ENCODE data around the gene ZBTB8A.
"Not testable (repeated sequence)": the region's sequence is repeated elsewhere in the genome, so short reads cannot be mapped to it uniquely, and the experiment has no call there.

Gene ZBTB8A

DNA sequence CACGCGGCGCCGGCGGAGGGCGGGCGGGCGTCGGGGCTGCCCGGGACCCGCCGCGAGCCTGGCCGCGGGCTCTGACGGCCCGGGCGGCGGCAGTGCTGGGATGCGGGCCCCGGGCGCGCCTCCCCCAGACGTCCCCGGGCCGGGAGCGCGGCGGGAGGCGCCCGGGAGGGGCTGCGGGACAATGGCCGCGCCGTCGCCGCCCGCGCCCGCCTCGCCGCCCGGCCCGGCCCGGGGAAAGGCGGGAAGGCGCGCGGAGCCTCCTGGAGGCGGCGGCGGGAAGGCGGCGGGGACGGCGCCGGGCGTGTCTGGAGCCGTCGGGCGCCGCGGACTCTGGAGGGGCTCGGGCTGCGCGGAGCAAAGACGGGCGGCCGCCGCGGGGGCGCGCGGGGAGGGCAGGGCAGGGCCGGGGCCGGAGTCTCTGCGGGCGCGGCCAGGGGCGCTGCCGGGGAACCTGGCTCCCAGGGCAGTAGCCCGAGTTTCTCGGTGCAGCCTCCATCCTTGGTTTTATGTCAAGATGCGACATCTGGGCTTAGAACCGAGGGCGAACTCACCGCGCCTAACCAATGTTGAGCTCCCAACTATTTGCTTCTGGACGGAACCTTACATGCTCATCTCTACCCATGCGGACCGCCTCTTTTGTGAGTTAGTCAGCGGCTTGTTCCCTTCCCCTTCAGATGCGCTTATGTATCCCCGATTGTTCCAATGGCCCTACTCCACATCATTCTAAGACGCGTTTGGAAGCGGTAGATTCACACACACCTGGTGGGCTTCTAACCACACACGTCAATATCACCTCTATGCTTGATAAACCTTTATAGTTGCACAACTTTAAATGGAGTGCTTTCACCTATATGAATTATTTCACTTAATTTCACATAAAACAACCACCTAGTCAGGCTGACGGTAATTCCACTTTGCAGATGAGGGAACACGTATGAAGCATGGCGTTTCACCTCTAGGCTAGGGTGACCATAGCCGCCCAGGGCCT, 651 bp downstream of the ZBTB8A start:
- peak; percentile 38 for DNase-seq

GRCh38 chr1:32540605-32541004, 1.4 kb downstream of the ZBTB8A start:
- no peak for DNase-seq

GRCh38 chr1:32541064-32541566, 1.9 kb downstream of the ZBTB8A start:
- DNase-seq = no peak

GRCh38 chr1:32546611-32547010, 7.4 kb downstream of the ZBTB8A start:
- DNase-seq = no peak

- DNase-seq = no peak
These were observed 10.4 kb downstream of the ZBTB8A start for GRCh38 chr1:32549616-32550015.

DNA sequence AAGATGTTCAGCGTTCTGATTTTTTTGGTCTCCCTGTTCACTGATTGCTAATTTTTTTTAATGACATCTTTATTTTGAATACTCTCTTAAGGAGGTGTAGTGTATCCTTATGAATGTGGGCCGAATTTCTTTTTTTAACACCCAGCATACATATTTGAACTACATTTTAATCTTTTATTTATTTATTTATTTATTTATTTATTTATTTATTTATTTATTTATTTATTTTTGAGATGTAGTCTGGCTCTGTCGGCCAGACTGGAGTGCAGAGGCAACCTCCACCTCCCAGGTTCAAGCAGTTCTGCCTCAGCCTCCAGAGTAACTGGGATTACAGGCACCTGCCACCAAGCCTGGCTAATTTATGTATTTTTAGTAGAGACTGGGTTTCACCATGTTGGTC, 15.1 kb downstream of the ZBTB8A start:
- DNase-seq = no peak

GRCh38 chr1:32557035-32557434, 17.8 kb downstream of the ZBTB8A start:
- DNase-seq = not testable (repeated sequence)

DNA sequence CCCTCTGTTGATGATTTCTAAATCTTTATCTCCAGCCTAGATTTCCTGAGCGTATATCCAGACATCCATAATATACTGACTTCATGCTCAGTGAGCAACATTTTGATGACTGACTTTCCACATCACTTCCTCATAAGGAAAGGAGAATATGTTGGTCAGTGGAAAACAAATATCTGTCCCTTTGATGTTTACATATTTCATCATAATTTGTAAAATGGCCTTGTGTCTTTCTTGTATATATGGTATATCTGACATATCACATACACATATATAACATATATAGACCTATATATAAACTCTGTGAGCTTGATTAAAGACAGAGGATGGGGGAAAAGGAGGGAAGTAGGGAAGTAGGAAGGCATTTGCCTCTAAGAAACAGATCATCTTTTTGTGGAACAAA, 18.6 kb downstream of the ZBTB8A start:
- no peak for DNase-seq

DNA sequence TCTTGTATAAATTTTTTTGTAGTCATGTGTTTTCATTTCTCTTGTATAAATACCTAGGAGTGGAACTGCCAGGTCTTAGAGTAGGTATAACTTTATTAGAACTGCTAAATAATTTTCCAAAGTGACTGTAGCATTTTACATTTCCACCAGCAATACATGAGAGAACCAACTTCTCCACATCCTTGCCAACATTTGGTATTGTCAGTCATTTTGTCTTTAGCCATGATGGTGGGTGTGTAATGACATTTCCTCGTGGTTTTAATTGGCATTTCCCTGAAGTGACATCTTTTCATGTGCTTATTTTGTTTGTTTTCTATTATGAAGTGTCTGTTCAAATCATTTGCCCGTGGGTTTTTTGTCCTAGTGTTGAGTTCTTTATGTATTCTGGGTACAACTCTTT, 29.7 kb downstream of the ZBTB8A start:
- no peak for DNase-seq

DNA sequence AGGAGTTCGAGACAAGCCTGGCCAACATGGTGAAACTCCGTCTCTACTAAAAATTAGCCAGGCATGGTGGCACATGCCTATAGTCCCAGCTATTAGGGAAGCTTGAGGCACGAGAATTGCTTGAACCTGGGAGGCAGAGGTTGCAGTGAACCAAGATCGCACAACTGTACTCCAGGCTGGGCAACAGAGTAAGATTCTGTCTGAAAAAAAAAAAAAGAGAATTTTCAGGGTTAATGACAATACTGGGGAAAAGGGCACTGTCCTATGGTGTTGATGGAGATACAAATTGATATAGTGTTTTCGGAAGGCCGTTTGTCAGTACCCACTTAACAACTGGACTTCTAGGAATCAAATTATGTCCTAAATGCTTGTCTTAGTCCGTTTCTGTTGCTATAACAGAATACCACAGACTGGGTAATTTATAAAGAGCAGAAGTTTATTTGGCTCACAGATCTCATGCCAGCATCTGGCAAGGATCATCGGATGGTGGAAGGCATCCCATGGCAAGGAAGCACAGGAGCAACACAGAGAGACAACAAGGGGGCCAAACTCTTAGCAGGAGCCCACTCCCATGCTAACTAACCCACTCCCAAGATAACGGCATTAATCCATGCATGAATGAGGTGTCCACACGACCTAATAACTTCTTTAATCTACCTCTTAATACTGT, 41.3 kb downstream of the ZBTB8A start:
- DNase-seq = peak; percentile 4

GRCh38 chr1:32592943-32593342, 53.7 kb downstream of the ZBTB8A start:
- DNase-seq = no peak

DNA sequence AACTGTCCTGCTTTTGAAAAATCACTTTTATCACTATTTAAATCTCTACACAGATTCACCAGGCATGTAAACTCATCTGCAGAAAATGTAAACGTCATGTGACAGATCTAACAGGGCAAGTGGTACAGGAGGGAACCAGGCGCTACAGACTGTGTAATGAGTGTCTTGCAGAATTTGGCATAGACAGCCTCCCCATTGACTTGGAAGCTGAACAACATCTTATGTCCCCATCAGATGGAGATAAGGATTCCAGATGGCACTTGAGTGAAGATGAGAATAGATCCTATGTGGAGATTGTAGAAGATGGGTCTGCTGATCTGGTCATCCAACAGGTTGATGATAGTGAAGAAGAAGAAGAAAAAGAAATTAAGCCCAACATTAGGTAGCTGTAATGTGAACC, 60.8 kb downstream of the ZBTB8A start:
- DNase-seq = no peak

DNA sequence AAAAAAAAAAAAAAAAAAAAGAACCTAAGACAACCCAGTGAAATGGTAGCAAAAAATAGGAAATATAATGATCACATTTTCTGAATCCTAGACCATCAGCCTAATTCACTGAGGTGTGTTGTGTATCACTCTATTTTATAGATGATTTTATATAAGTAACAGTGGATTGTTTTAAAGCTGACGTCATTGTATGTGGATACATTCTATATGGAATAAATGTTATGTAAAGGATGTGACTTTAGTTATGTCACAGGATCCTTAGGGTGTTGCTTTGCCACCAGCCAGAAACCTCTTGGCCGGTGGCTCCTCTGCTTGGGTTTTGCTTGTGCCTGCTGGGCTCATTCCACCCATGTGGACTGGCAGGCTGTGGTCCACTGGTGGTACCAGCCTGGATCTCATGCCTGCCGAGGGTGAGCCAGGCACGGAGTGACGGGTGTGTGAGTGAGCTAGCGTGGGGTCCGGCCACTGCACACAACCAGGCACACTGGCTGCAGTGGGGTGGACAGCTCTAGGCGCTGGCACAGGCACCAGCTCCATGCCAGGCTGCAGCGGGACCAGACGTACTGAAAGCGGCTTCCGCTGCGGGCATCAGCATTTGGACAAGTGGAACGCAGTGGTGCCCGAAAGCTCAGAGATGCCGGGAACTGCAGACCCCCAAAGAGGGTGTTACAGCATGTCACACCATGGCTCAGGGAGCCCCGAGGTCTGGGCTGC, 66.6 kb downstream of the ZBTB8A start:
- DNase-seq = no peak

DNA sequence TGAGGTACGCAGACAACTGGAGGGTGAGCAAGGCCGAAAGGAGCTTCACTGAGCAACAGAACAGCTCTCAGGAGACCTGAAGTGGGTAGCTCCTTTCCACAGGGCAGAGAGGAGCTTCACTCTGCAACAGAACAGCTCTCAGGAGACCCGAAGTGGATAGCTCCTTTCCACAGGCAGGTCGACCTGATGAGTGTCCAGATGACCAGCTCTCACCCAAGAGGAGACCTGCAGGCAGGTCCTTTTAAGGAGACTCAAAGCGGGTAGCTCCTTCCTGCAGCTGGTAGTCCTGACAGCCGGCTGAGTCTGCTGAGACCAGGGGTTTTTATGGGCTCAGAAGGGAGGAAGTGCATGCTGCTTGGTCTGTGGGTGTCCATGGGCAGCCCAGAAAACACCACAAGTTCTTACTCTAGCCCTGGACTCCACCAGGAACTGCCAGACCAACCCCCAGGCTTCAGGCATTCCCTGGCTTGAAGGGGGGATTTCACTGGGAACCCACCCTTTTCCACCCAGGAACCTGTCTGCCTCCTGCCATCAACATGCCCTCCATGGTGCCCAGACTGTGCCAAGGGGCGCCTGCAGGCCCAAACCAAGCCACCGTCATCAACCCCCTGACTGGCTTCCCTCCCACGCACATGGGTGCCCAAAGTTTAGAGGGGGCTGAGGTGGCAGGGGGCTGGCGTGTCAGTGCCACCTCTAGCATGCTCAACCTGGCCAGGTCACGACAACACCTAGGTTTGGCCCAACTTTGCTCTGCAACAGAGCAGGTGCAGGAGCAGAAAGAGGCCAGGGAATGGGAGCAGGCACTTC, 67.5 kb downstream of the ZBTB8A start:
- no peak for DNase-seq

GRCh38 chr1:32609180-32609579, 70.0 kb downstream of the ZBTB8A start:
- DNase-seq = no peak

- DNase-seq = no peak
These were observed 72.6 kb downstream of the ZBTB8A start for GRCh38 chr1:32611859-32612188.

DNA sequence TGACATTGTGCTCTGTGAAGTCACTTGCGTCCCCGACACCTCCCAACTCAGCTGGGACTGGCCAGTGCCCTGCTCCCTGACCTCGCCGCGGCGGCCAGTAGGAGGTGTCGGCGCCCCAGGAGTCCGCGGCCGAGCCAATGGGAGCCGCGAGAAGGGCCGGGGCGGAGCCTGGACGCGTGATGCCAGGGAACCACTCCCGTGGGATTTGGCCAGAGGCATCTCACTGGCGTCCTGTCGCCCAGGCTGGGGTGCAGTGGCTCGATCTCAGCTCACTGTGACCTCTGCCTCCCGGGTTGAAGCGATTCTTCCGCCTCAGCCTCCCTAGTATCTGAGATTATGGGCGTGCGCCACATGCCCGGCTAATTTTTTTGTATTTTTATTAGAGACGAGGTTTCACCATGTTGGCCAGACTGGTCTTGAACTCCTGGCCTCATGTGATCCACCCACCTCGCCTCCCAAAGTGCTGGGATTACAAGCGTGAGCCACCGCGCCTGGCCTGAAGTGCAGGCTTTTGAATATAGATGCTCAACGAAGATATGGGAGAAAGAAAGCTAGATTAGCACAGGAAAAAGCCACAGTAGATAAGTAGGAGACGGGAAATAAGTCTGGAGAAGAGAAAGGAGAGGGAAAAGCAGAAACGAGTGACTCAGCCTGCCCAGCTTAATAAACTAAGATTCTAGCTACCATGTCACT, 73.1 kb downstream of the ZBTB8A start:
- DNase-seq = peak; percentile 77

DNA sequence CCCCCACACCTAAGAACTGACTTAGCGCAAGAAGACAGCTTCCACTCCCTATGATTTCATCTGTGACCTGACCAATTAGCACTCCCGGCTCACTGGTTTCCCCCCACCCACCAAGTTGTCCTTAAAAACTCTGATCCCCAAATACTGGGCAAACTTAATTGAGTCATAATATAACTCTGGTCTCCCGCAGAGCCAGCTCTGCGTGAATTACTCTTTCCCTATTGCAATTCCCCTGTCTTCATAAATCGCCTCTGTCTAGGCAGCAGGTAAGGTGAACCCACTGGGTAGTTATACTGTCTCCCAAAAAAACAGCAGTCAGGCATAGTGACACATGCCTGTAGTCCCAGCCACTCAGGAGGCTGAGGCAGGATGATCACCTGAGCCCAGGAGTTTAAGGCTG, 74.2 kb downstream of the ZBTB8A start:
- no peak for DNase-seq

- DNase-seq = no peak
These were observed 79.5 kb downstream of the ZBTB8A start for GRCh38 chr1:32618673-32619221.

DNA sequence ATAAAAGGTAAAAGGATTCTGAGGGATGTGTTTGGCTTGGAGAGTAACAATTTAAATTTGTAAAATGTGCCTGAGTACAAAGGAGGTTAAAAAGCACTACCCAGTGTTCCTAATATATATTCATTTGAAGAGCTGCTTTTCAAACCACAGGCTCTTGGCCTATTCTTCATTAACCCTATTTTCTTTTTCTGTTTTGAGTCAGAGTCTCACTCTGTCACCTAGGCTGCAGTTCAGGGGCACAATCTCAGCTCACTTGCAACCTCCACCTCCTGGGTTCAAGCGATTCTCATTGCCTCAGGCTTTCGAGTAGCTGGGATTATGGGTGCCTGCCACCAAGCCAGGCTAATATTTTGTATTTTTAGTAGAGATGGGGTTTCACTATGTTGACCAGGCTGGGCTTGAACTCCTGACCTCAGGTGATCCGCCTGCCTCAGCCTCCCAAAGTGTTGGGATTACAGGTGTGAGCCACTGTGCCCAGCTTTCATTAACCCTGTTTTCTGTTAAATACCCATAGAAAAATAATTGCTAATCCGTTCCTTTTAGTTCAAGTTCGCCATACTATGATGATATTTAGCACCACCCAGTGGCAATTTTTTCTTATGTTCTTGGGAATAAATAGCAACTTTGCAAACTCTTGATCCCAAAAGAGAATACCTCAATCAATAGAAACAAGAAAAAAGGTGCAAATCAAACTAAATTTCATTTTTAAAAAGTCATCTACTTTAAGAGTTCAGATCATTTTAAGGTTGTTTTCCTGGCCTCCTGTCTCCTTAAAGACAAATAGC, 80.7 kb downstream of the ZBTB8A start:
- DNase-seq = peak; percentile 14

GRCh38 chr1:32622205-32622604, 83.0 kb downstream of the ZBTB8A start:
- DNase-seq = no peak
